HCT116 (cell line): ENCODE data around the gene FRMPD4. TPM values are rescaled to one million over a fixed set of nuclear protein-coding genes. Genes with fewer than 3 reads are reported as not detected.

Experiments
- ATAC-seq: fragments of 200-7000 bp; cut with Tn5 transposase; 2 replicates; pipeline ENCODE4 v1.9.1; 2020; ENCODE audit warnings: mild to moderate bottlenecking, moderate library complexity
- BruUV-seq: library from RNA; stranded (reverse); fragments of 400-500 nt; replicated peaks from 2 replicates; lab custom pipeline; 2021; lab: Mats Ljungman, UMichigan
- CTCF ChIA-PET: fragments of 300-600 bp; sonication (Branson Sonifier 250); formaldehyde crosslinking; loops from one replicate; lab custom pipeline; 2021; ENCODE audit warnings: antibody characterized with exemption; lab: Charles Lee
- POLR2A ChIA-PET: fragments of 300-600, 350-600 bp; sonication (Branson Sonifier 250); formaldehyde crosslinking; loops from one replicate; lab custom pipeline; 2021; ENCODE audit warnings: antibody characterized with exemption; lab: Charles Lee
- RAD21 ChIA-PET, 2 experiments: fragments of 300-600 bp; sonication (Branson Sonifier 250); formaldehyde crosslinking; loops; one replicate each; lab custom pipeline; 2023; ENCODE audit warnings: low total read pairs in 2 of 2; ENCODE audit not compliant: uncharacterized antibody in 2 of 2, unreplicated experiment in 2 of 2, low non-redundant PET in 1 of 2; lab: Charles Lee
- DNase-seq: peaks from one replicate; pipeline ENCODE4 v3.0.0-alpha.2; 2010; ENCODE audit warnings: low read depth, low spot score
- H2AFZ ChIP-seq: fragments of 200-600 bp; shearing (Covaris generic), sonication (generic); 2 replicates; pipeline ENCODE4 v1.6.1; 2017; ENCODE audit warnings: low read depth, mixed run types, mixed read lengths, antibody characterized with exemption, low read length; ENCODE audit not compliant: poor library complexity, severe bottlenecking
- H3K27ac ChIP-seq: 2 replicates; pipeline ENCODE4 v1.5.1; 2012; ENCODE audit warnings: low read depth, low read length
- H3K27me3 ChIP-seq: fragments of 200-600 bp; sonication (generic); 2 replicates; pipeline ENCODE4 v1.6.1; 2016; ENCODE audit warnings: mixed run types, low read length, mixed read lengths; ENCODE audit not compliant: insufficient read depth
- H3K36me3 ChIP-seq, 2 experiments: fragments of 200-500 bp in 1 of 2; fragments of 200-600 bp in 1 of 2; sonication (Bioruptor generic) in 1 of 2; sonication (generic) in 1 of 2; 2 replicates each; pipeline versions ENCODE4 v1.5.1 to v1.6.1; 2014 to 2016; ENCODE audit warnings: low read length in 2 of 2, inconsistent platforms in 1 of 2, mixed read lengths in 1 of 2, mixed run types in 1 of 2; ENCODE audit not compliant: insufficient read depth in 2 of 2, control insufficient read depth in 1 of 2
- H3K4me1 ChIP-seq, 2 experiments: fragments of 200-600 bp in 1 of 2; sonication (generic) in 1 of 2; 2 replicates each; pipeline versions ENCODE4 v1.5.1 to v1.6.1; 2012 to 2017; ENCODE audit warnings: low read length in 2 of 2, inconsistent platforms in 1 of 2, mild to moderate bottlenecking in 1 of 2, mixed read lengths in 1 of 2, mixed run types in 1 of 2, moderate library complexity in 1 of 2; ENCODE audit not compliant: insufficient read depth in 2 of 2, control insufficient read depth in 1 of 2
- H3K4me2 ChIP-seq: fragments of 200-600 bp; sonication (generic); 2 replicates; pipeline ENCODE4 v1.6.1; 2017; ENCODE audit warnings: mixed run types, low read length, mixed read lengths
- H3K4me3 ChIP-seq, 2 experiments: fragments of 200-600 bp in 1 of 2; sonication (generic) in 1 of 2; replicated peaks in 1 of 2; 2 replicates each; pipeline ENCODE4 v1.5.1; 2011 to 2016; ENCODE audit warnings: low read length in 2 of 2, control low read depth in 1 of 2, low read depth in 1 of 2, mild to moderate bottlenecking in 1 of 2, mixed read lengths in 1 of 2, mixed run types in 1 of 2
- H3K79me2 ChIP-seq: fragments of 200-600 bp; sonication (generic); 2 replicates; pipeline ENCODE4 v1.6.1; 2017; ENCODE audit warnings: mild to moderate bottlenecking, mixed run types, low read length, moderate library complexity, mixed read lengths; ENCODE audit not compliant: insufficient read depth
- H3K9ac ChIP-seq: fragments of 200-600 bp; sonication (generic); 2 replicates; pipeline ENCODE4 v1.6.1; 2016; ENCODE audit warnings: low read length, mixed read lengths
- H3K9me2 ChIP-seq: fragments of 200-600 bp; sonication (generic), shearing (Covaris generic); 2 replicates; pipeline ENCODE4 v1.6.1; 2017; ENCODE audit warnings: mixed run types, mild to moderate bottlenecking, moderate library complexity; ENCODE audit not compliant: insufficient read depth
- H3K9me3 ChIP-seq, 2 experiments: fragments of 200-500 bp in 1 of 2; fragments of 200-600 bp in 1 of 2; sonication (Bioruptor generic) in 1 of 2; sonication (generic) in 1 of 2; 2 replicates each; pipeline ENCODE4 v1.6.1; 2014 to 2017; ENCODE audit warnings: low read length in 2 of 2, mixed read lengths in 2 of 2, inconsistent platforms in 1 of 2, low read depth in 1 of 2, mild to moderate bottlenecking in 1 of 2, mixed run types in 1 of 2, moderate library complexity in 1 of 2; ENCODE audit not compliant: control insufficient read depth in 1 of 2, insufficient read depth in 1 of 2
- H4K20me1 ChIP-seq: fragments of 200-600 bp; sonication (generic), shearing (Covaris generic); 2 replicates; pipeline ENCODE4 v1.6.1; 2017; ENCODE audit warnings: mixed run types, mild to moderate bottlenecking, moderate library complexity; ENCODE audit not compliant: insufficient read depth
- CEBPB ChIP-seq: IDR thresholded peaks from 2 replicates; pipeline ENCODE4 v1.6.1; 2012; ENCODE audit warnings: low read depth
- ELF1 ChIP-seq: IDR thresholded peaks from 2 replicates; pipeline ENCODE4 v1.6.1; 2012; ENCODE audit warnings: low read depth, borderline replicate concordance
- EZH2 ChIP-seq: fragments of 200-600 bp; sonication (generic); IDR thresholded peaks from 2 replicates; pipeline ENCODE4 v1.6.1; 2017; ENCODE audit warnings: antibody characterized with exemption, mixed run types
- FOSL1 ChIP-seq: IDR thresholded peaks from 2 replicates; pipeline ENCODE4 v1.6.1; 2012; ENCODE audit warnings: low read depth
- POLR2A ChIP-seq: IDR thresholded peaks from 2 replicates; pipeline ENCODE4 v1.7.0; 2011; ENCODE audit warnings: borderline replicate concordance; ENCODE audit not compliant: insufficient read depth, insufficient read length; ENCODE audit errors: extremely low read depth
- SIN3A ChIP-seq: IDR thresholded peaks from 2 replicates; pipeline ENCODE4 v1.6.1; 2012; ENCODE audit warnings: low read depth
- SP1 ChIP-seq: IDR thresholded peaks from 2 replicates; pipeline ENCODE4 v1.6.1; 2012; ENCODE audit warnings: low read depth
- SRF ChIP-seq: IDR thresholded peaks from 2 replicates; pipeline ENCODE4 v1.6.1; 2012; ENCODE audit warnings: low read depth
- YY1 ChIP-seq: IDR thresholded peaks from 2 replicates; pipeline ENCODE4 v1.6.1; 2011; ENCODE audit warnings: low read length, low read depth, moderate library complexity, mild to moderate bottlenecking; ENCODE audit not compliant: insufficient replicate concordance; ENCODE audit errors: extremely low read depth
- ZNF274 ChIP-seq: fragments of 200-500 bp; sonication (Bioruptor generic); IDR thresholded peaks from 2 replicates; pipeline ENCODE4 v1.6.1; 2014; ENCODE audit warnings: mild to moderate bottlenecking, low read depth, low read length, inconsistent platforms
- intact Hi-C: fragments of 100-400 bp; cut with micrococcal nuclease; formaldehyde crosslinking; loops from 2 replicates; pipeline ENCODE4 v1.10.0; 2022
- total RNA-seq: library from RNA; stranded (reverse); gene quantifications from one replicate; pipeline ENCODE4 v1.2.1, GENCODE V29; 2021; ENCODE audit not compliant: unreplicated experiment
- TF ChIP-seq, protein P1 (sequence below): IDR thresholded peaks from 2 replicates; pipeline ENCODE4 v1.6.1; 2011; ENCODE audit warnings: mild to moderate bottlenecking, low read length, moderate library complexity; ENCODE audit not compliant: insufficient replicate concordance; ENCODE audit errors: extremely low read depth
- TF ChIP-seq, protein P2 (sequence below): IDR thresholded peaks from 2 replicates; pipeline ENCODE4 v1.6.1; 2012
- TF ChIP-seq, protein P3 (sequence below): IDR thresholded peaks from 2 replicates; pipeline ENCODE4 v1.6.1; 2012; ENCODE audit warnings: low read depth

FRMPD4 gene
- total RNA-seq, 1 experiment from 2014 or later: not detected

DNA sequence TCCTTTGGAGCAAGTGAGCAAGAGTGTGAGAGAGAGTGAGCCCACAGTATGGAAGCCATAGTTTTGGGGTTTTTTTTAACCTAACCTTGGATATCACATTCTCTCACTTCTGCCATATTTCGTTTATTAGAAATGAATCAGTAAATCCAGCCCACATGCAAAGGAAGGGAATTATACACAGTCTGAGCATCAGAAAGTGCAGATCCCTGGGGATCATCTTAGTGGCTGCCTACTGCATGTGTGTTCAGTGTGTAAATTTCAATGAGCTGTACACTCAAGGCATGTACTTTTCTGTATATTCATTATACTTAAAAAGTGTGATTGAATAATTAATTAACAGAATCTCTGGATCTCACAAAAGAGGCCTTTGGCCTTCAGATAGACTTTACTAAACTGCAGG lies 519.2 kb downstream of the FRMPD4 start:
- POLR2A ChIA-PET: no interaction called here
- TF ChIP-seq POLR2A: no peak
- no peak for TF ChIP-seq ZNF274
- no peak for TF ChIP-seq YY1
- no peak for TF ChIP-seq SP1
- no peak for TF ChIP-seq SRF
- no peak for TF ChIP-seq EZH2
- TF ChIP-seq, protein P1, sequence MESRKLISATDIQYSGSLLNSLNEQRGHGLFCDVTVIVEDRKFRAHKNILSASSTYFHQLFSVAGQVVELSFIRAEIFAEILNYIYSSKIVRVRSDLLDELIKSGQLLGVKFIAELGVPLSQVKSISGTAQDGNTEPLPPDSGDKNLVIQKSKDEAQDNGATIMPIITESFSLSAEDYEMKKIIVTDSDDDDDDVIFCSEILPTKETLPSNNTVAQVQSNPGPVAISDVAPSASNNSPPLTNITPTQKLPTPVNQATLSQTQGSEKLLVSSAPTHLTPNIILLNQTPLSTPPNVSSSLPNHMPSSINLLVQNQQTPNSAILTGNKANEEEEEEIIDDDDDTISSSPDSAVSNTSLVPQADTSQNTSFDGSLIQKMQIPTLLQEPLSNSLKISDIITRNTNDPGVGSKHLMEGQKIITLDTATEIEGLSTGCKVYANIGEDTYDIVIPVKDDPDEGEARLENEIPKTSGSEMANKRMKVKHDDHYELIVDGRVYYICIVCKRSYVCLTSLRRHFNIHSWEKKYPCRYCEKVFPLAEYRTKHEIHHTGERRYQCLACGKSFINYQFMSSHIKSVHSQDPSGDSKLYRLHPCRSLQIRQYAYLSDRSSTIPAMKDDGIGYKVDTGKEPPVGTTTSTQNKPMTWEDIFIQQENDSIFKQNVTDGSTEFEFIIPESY: no peak
- no peak for TF ChIP-seq ELF1
- no peak for TF ChIP-seq FOSL1
- CTCF ChIA-PET: no interaction called here
- Histone ChIP-seq H3K9me3 (no peaks in the 10 kb centered on the region), H3K4me2 (no peak overlapping the region), H3K27ac (no peak overlapping the region), H3K79me2 (no peaks in the 10 kb centered on the region), H3K36me3 (no peaks in the 10 kb centered on the region), H4K20me1 (no peaks in the 10 kb centered on the region), H3K9ac (no peak overlapping the region), H2AFZ (no peak overlapping the region), H3K9me2 (no peaks in the 10 kb centered on the region), H3K4me3 (no peak overlapping the region), H3K4me1 (no peaks in the 10 kb centered on the region), H3K27me3 (no peaks in the 10 kb centered on the region)
- RAD21 ChIA-PET: no interaction called here
- BruUV-seq: no TSS peak
- DNase-seq (no peak), ATAC-seq (no peak)
- intact Hi-C loops: no loop called here

DNA sequence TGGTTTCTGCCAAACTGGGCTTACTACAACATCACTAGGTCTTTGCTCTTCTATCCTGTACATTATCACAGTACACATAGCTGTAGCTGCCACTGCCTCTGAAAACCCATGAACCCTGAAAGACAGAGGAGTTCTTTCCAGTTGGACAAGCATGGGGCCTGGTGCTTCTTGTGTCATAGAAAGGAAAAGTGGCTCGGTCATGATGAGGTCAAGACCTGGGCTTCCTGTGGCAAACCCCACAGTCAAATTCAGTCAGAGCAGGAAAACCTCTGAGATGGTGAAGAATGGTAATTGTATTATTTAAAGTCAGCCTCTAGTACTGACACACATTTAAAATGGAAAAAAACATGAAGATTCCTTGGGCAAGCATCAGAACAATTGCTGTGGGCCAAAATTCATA lies 519.6 kb downstream of the FRMPD4 start:
- no TSS peak for BruUV-seq
- ChIA-PET RAD21 (no interaction called here), POLR2A (no interaction called here)
- TF ChIP-seq, protein P2, sequence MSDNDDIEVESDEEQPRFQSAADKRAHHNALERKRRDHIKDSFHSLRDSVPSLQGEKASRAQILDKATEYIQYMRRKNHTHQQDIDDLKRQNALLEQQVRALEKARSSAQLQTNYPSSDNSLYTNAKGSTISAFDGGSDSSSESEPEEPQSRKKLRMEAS: no peak
- TF ChIP-seq SIN3A (no peak), FOSL1 (no peak), SRF (no peak), EZH2 (no peak), CEBPB (no peak)
- TF ChIP-seq, protein P3, sequence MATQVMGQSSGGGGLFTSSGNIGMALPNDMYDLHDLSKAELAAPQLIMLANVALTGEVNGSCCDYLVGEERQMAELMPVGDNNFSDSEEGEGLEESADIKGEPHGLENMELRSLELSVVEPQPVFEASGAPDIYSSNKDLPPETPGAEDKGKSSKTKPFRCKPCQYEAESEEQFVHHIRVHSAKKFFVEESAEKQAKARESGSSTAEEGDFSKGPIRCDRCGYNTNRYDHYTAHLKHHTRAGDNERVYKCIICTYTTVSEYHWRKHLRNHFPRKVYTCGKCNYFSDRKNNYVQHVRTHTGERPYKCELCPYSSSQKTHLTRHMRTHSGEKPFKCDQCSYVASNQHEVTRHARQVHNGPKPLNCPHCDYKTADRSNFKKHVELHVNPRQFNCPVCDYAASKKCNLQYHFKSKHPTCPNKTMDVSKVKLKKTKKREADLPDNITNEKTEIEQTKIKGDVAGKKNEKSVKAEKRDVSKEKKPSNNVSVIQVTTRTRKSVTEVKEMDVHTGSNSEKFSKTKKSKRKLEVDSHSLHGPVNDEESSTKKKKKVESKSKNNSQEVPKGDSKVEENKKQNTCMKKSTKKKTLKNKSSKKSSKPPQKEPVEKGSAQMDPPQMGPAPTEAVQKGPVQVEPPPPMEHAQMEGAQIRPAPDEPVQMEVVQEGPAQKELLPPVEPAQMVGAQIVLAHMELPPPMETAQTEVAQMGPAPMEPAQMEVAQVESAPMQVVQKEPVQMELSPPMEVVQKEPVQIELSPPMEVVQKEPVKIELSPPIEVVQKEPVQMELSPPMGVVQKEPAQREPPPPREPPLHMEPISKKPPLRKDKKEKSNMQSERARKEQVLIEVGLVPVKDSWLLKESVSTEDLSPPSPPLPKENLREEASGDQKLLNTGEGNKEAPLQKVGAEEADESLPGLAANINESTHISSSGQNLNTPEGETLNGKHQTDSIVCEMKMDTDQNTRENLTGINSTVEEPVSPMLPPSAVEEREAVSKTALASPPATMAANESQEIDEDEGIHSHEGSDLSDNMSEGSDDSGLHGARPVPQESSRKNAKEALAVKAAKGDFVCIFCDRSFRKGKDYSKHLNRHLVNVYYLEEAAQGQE: no peak

More for the DNA sequence above, 519.6 kb downstream of the FRMPD4 start:
- intact Hi-C loops: no loop called here
- Histone ChIP-seq H3K79me2 (no peaks in the 10 kb centered on the region), H3K4me1 (no peaks in the 10 kb centered on the region), H3K27ac (no peak overlapping the region), H3K36me3 (no peaks in the 10 kb centered on the region), H4K20me1 (no peaks in the 10 kb centered on the region), H3K9me2 (no peaks in the 10 kb centered on the region), H3K9me3 (no peaks in the 10 kb centered on the region), H3K27me3 (no peaks in the 10 kb centered on the region), H3K9ac (no peak overlapping the region), H3K4me2 (no peak overlapping the region), H3K4me3 (no peak overlapping the region), H2AFZ (no peak overlapping the region)
- ATAC-seq: no peak
- CTCF ChIA-PET: no interaction called here
- no peak for DNase-seq
